ENCODE data around the gene NCF2. TPM values are rescaled to one million over a fixed set of nuclear protein-coding genes. Genes with fewer than 3 reads are reported as not detected.

Gene NCF2
- total RNA-seq, 2 donors from 2014 or later, result 0.55 TPM; not detected in 1

- peaks cover 7% of the 10 kb centered on the region for H3K36me3 Mint-ChIP-seq (ENCODE audit: low read depth)
- Histone ChIP-seq H3K4me3 (ENCODE audit: low read length) (no peak overlapping the region), H3K4me1 (ENCODE audit: control insufficient read depth, insufficient read depth, low read length) (no peaks in the 10 kb centered on the region), H3K27me3 (ENCODE audit: control insufficient read depth, insufficient read depth, low read length, poor library complexity, severe bottlenecking) (no peaks in the 10 kb centered on the region), H3K27ac (ENCODE audit: low read depth, low read length) (no peak overlapping the region), H3K9ac (ENCODE audit: extremely low read depth, low read length, poor library complexity, severe bottlenecking) (no peak overlapping the region), H3K36me3 (ENCODE audit: control insufficient read depth, insufficient read depth, low read length) (peaks cover 8% of the 10 kb centered on the region), H3K9me3 (ENCODE audit: control insufficient read depth, low read length) (no peaks in the 10 kb centered on the region)
- H3K4me1 Mint-ChIP-seq, result no peaks in the 10 kb centered on the region
- no peak overlapping the region for H3K27ac Mint-ChIP-seq
- no peak for TF ChIP-seq CTCF (conservative IDR thresholded peaks at IDR 0.05)
- H3K4me3 Mint-ChIP-seq, result no peak overlapping the region
- WGBS, 2 experiments (ENCODE audit: insufficient coverage in 1 of 2, insufficient read length in 1 of 2), result 95% methylated on average over 2 of the region's 2 CpGs
- DNase-seq, result peak; percentile 38
- H3K27me3 Mint-ChIP-seq (ENCODE audit: insufficient read depth), result no peaks in the 10 kb centered on the region
- H3K9me3 Mint-ChIP-seq, result no peaks in the 10 kb centered on the region
Measured at GRCh38 chr1:183562701-183563100, 27.6 kb downstream of the NCF2 start.

- TF ChIP-seq CTCF (conservative IDR thresholded peaks at IDR 0.05), result no peak
- no peak overlapping the region for H3K27ac ChIP-seq (ENCODE audit: low read depth, low read length)
Measured at GRCh38 chr1:183559061-183559460, 31.2 kb downstream of the NCF2 start.

GRCh38 chr1:183554577-183554976 lies 35.7 kb downstream of the NCF2 start:
- H3K9me3 Mint-ChIP-seq, result no peaks in the 10 kb centered on the region
- peaks cover 16% of the 10 kb centered on the region for H3K4me1 ChIP-seq (ENCODE audit: control insufficient read depth, insufficient read depth, low read length)
- no peak overlapping the region for H3K9ac ChIP-seq (ENCODE audit: extremely low read depth, low read length, poor library complexity, severe bottlenecking)
- H3K27ac ChIP-seq (ENCODE audit: low read depth, low read length), result no peak overlapping the region
- peaks cover 41% of the 10 kb centered on the region for H3K4me1 Mint-ChIP-seq
- H3K27ac Mint-ChIP-seq, result peak overlapping the region; percentile 64
- H3K9me3 ChIP-seq (ENCODE audit: control insufficient read depth, low read length), result no peaks in the 10 kb centered on the region
- peaks cover 52% of the 10 kb centered on the region for H3K36me3 Mint-ChIP-seq (ENCODE audit: low read depth)
- no peak overlapping the region for H3K4me3 Mint-ChIP-seq
- H3K4me3 ChIP-seq (ENCODE audit: low read length), result no peak overlapping the region
- peaks cover 68% of the 10 kb centered on the region for H3K36me3 ChIP-seq (ENCODE audit: control insufficient read depth, insufficient read depth, low read length)
- no peaks in the 10 kb centered on the region for H3K27me3 ChIP-seq (ENCODE audit: control insufficient read depth, insufficient read depth, low read length, poor library complexity, severe bottlenecking)
- DNase-seq, result no peak
- TF ChIP-seq CTCF (conservative IDR thresholded peaks at IDR 0.05), result no peak
- 89% methylated on average over 3 of the region's 3 CpGs; no CpG with 5 or more reads in 1 of the 2 experiments for WGBS, 2 experiments (ENCODE audit: insufficient coverage in 1 of 2, insufficient read length in 1 of 2)
- H3K27me3 Mint-ChIP-seq (ENCODE audit: insufficient read depth), result no peaks in the 10 kb centered on the region

More at GRCh38 chr1:183559061-183559460, 31.2 kb downstream of the NCF2 start:
- peaks cover 24% of the 10 kb centered on the region for H3K4me1 Mint-ChIP-seq
- H3K36me3 ChIP-seq (ENCODE audit: control insufficient read depth, insufficient read depth, low read length), result peaks cover 37% of the 10 kb centered on the region
- no peak overlapping the region for H3K4me3 ChIP-seq (ENCODE audit: low read length)
- peaks cover 20% of the 10 kb centered on the region for H3K36me3 Mint-ChIP-seq (ENCODE audit: low read depth)
- peak; percentile 14 for DNase-seq
- H3K27me3 Mint-ChIP-seq (ENCODE audit: insufficient read depth), result no peaks in the 10 kb centered on the region
- no peak overlapping the region for H3K27ac Mint-ChIP-seq
- no peak overlapping the region for H3K9ac ChIP-seq (ENCODE audit: extremely low read depth, low read length, poor library complexity, severe bottlenecking)
- H3K27me3 ChIP-seq (ENCODE audit: control insufficient read depth, insufficient read depth, low read length, poor library complexity, severe bottlenecking), result no peaks in the 10 kb centered on the region
- no peaks in the 10 kb centered on the region for H3K9me3 Mint-ChIP-seq
- H3K9me3 ChIP-seq (ENCODE audit: control insufficient read depth, low read length), result no peaks in the 10 kb centered on the region
- H3K4me3 Mint-ChIP-seq, result no peak overlapping the region
- H3K4me1 ChIP-seq (ENCODE audit: control insufficient read depth, insufficient read depth, low read length), result peaks cover 11% of the 10 kb centered on the region
